AG09319 (cell line): ENCODE data around the gene RAPGEF1.

Source experiments
- DNase-seq: peaks from one replicate; pipeline ENCODE4 v3.0.0-alpha.2; 2010; ENCODE audit warnings: low read depth; ENCODE audit errors: extremely low read depth
- CTCF ChIP-seq: IDR thresholded peaks from 2 replicates; pipeline ENCODE4 v1.5.1; 2011; ENCODE audit warnings: low read depth, mild to moderate bottlenecking, inconsistent platforms, low read length, moderate library complexity

RAPGEF1 gene

GRCh38 chr9:131590449-131590848, 149.4 kb downstream of the RAPGEF1 start:
- no peak for DNase-seq
- TF ChIP-seq CTCF, result no peak

GRCh38 chr9:131589993-131590392, 149.9 kb downstream of the RAPGEF1 start:
- no peak for TF ChIP-seq CTCF
- DNase-seq, result no peak

- DNase-seq, result no peak
- no peak for TF ChIP-seq CTCF
Observed at GRCh38 chr9:131589124-131589711, 150.7 kb downstream of the RAPGEF1 start.

GRCh38 chr9:131588396-131588795, 151.5 kb downstream of the RAPGEF1 start:
- TF ChIP-seq CTCF, result no peak

GRCh38 chr9:131587906-131588305, 152.0 kb downstream of the RAPGEF1 start:
- TF ChIP-seq CTCF, result no peak
- DNase-seq, result no peak

More at GRCh38 chr9:131588396-131588795, 151.5 kb downstream of the RAPGEF1 start:
- DNase-seq, result no peak

- TF ChIP-seq CTCF, result no peak
- DNase-seq, result no peak
Observed at GRCh38 chr9:131587331-131587730, 152.5 kb downstream of the RAPGEF1 start.

GRCh38 chr9:131585375-131585774, 154.5 kb downstream of the RAPGEF1 start:
- no peak for DNase-seq
- TF ChIP-seq CTCF, result no peak
